Cardiac septum (tissue), 1 donor: Measurements from ENCODE around the gene PPFIBP1. TPM values are rescaled to one million over a fixed set of nuclear protein-coding genes. Genes with fewer than 3 reads are reported as not detected.
"Not testable (repeated sequence)": the region's sequence is repeated elsewhere in the genome, so short reads cannot be mapped to it uniquely, and the experiment has no call there.

Experiments
- DNase-seq: peaks from one replicate; pipeline ENCODE4 v3.0.0-alpha.2; 2020; ENCODE audit warnings: low spot score
- intact Hi-C: fragments of 100-400 bp; cut with DNase I; formaldehyde crosslinking; loops from one replicate; pipeline ENCODE4 v1.14.0; 2022
- total RNA-seq: library from RNA; stranded (reverse); fragmentation: NEBNext Ultra II Directional; extraction: Animal tissue kit (Norgen Biotek cat#: 25700); gene quantifications from one replicate; pipeline ENCODE4 v1.2.1, GENCODE V29; 2021
- donor health status: DM: no; HTN: no; CAD: no.

The PPFIBP1 gene
- total RNA-seq, 1 donor from 2014 or later, result 219 TPM

DNA sequence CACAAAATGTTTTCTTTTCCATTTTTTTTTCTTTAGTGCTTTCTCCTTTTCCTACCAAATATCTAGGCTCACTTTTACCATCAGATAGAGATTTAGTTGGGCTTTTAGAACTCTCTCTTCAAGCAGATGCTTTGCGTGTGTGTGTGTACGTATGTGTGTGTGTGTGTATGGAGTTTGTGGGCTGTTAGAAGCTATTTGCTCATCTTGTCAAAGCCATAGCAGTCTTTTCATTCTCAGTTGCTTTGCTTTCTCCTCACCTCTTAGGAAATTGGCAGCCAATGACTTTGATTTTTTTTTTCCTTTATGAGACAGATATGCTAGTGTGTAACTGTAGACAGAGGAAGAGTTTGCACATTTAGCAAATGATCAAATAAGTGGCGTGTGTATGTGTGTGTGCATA lies 57.8 kb downstream of the PPFIBP1 start:
- intact Hi-C loops, result not testable (repeated sequence)

DNA sequence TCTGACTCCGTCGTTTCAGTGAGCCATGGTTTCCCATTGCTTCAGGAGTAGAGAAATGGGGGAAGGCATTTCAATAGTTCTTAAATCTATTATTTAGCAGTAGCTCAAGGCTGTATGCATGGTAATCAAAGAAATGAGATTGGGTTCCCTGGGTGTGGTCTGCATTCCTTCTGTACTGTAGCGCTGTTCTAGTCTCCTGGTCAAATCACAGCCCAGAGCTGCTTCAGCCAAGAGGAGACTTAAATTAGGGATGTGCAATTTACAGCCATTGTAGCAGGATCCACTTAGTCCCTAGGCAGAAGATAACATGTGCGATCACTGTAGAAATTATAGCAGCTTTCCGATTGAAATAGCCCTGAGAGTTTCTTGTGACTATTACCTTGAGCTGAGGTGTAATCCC lies 58.4 kb downstream of the PPFIBP1 start:
- intact Hi-C loops, DNase-seq: not testable (repeated sequence)

More for the DNA sequence above, 57.8 kb downstream of the PPFIBP1 start:
- DNase-seq, result not testable (repeated sequence)

DNA sequence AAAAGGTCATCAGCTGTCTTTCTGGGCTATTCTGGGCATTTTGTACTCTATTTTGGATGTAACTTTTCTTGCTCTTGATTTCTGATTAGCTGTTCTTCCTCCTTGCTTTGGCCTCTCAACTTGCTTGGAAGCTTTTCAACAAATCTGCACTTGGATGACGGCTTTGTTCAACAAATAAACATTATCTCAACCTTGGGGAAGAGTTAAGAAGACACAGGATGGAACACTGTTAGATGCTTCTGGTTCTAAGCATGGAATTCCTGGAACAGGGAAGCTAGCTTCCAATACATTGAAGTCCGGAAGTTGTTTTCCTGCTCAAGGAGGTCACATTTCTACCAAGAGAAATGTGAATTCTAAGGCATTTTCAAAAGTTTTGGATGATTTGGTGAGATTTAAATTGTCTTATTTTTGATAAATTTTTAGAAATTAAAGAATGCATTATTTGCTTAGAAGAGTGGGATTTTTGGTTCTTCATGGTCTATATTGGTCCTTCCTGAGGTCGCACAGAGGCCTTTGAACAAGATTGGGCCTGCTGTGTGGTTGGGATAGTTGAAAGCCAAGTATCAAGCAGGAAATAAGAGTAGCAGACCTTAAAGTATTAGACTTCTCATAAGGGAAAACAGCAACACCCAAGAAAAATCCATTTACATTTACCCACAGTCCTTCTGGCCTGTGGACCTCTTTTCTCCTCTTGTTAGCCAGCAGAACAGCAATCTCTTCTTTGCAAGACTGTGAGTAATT lies 59.2 kb downstream of the PPFIBP1 start:
- intact Hi-C loops, result no loop called here

GRCh38 chr12:27583981-27584380 lies 60.0 kb downstream of the PPFIBP1 start:
- intact Hi-C loops, result no loop called here
- DNase-seq, result no peak

More for the DNA sequence above, 59.2 kb downstream of the PPFIBP1 start:
- no peak for DNase-seq

GRCh38 chr12:27585739-27586265 lies 61.8 kb downstream of the PPFIBP1 start:
- intact Hi-C loops, result no loop called here
- no peak for DNase-seq

- DNase-seq, intact Hi-C loops: not testable (repeated sequence)
Measured at GRCh38 chr12:27588075-27588730, 64.2 kb downstream of the PPFIBP1 start.

DNA sequence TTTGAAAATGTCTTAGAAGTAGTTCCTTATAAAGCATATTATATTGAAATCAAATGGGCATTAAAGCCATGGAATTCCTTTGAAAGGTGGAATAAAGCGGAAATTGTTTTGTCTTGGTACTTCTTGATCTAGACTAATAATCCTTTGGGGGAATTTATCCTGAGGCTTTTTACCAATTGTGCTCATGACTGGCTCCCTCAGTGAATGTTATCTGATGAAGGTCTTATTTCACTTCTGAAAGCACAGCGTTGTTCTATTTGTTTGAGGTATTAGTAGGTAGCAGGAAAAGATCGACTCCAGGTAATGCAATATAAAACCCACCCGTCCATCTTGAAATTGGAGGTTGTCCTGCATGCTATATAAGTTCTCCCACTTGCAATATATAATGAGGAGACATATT lies 64.8 kb downstream of the PPFIBP1 start:
- intact Hi-C loops, result no loop called here
- no peak for DNase-seq

GRCh38 chr12:27589419-27589818 lies 65.4 kb downstream of the PPFIBP1 start:
- intact Hi-C loops, result no loop called here
- no peak for DNase-seq

- intact Hi-C loops, DNase-seq: not testable (repeated sequence)
Measured at GRCh38 chr12:27591698-27592097, 67.7 kb downstream of the PPFIBP1 start.

- intact Hi-C loops, result no loop called here
- DNase-seq, result no peak
Measured at GRCh38 chr12:27592548-27592947, 68.5 kb downstream of the PPFIBP1 start.

- no peak for DNase-seq
- intact Hi-C loops, result no loop called here
Measured at GRCh38 chr12:27593266-27593665, 69.3 kb downstream of the PPFIBP1 start.

- intact Hi-C loops, result no loop called here
- DNase-seq, result no peak
Measured at GRCh38 chr12:27595231-27595642, 71.2 kb downstream of the PPFIBP1 start.

GRCh38 chr12:27598866-27599265 lies 74.9 kb downstream of the PPFIBP1 start:
- DNase-seq, intact Hi-C loops: not testable (repeated sequence)

DNA sequence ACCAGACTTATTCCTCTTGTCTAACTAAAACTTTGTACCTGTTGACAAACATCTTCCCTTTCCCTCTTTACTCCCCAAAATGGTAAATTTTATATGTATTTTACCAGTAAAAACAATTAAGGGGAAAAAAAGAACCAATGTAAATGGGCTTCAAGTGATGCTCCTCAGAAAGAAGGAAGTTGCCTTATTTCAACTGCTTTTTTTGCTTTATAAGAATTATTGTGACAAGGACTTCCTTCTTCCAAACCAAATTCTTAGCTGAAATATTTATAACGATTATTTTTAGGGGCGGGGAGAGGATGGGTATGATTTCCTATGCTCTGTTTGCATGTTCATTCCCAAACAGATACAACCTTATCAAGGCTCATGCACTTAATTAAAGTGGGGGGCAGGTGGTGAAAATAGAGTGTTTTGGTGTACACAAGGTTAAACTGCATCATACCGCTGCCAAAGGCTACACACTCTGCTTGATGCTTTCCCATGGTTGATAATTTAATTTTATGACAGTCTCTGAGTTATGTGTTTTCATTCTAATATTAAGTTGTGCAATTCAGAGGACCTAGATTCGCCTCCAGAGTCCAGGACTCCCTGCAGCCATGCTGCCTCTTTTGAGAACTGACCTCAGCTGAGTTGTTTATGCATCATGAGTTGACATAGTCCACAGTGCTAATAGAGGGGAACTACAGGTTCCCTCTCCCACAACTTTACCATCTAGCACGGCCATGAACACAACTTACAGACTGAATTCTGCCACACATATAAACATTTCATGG lies 77.2 kb downstream of the PPFIBP1 start:
- DNase-seq, intact Hi-C loops: not testable (repeated sequence)

- intact Hi-C loops, result no loop called here
- no peak for DNase-seq
Measured at GRCh38 chr12:27602516-27602915, 78.5 kb downstream of the PPFIBP1 start.

DNA sequence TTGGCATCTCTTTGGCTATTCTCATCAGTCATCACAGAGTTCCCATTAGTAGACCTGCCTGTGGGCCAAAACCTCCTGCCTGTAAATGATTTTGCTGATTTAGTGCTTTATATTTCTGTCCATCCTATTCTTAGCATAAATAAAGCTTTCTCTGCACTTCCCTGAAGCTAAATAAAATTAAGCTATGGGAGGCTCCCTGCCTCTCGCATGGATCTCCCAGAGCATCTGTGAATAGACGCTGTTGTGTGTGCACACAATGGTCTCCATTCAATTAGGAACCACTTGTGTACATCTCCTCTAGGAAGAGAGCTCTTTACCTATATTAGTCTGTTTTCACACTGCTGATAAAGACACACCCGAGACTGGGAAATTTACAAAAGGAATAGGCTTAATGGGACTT lies 80.4 kb downstream of the PPFIBP1 start:
- DNase-seq, result no peak
- intact Hi-C loops, result no loop called here

GRCh38 chr12:27606986-27607385 lies 83.0 kb downstream of the PPFIBP1 start:
- DNase-seq, result no peak
- intact Hi-C loops, result no loop called here

DNA sequence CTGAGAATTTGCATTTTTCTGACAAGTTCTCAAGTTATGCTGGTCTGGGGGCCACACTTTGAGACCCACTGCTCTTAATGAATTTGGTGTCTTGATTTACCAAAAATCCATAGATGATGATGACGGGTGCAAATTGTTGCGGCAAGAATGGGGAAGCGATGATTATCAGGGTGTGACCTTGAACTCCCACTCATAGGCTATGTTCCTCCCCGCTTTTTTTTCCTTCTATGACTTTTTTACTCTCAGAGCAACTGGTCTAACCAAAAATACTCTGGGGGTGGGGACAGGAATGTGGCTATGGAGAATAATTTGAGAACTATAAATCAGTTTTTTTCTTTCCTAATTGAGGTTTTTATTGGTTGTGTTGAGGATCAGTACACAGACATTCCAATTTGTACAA lies 83.6 kb downstream of the PPFIBP1 start:
- intact Hi-C loops, result no loop called here
- no peak for DNase-seq

GRCh38 chr12:27608890-27609289 lies 84.9 kb downstream of the PPFIBP1 start:
- DNase-seq, result no peak
- intact Hi-C loops, result no loop called here

DNA sequence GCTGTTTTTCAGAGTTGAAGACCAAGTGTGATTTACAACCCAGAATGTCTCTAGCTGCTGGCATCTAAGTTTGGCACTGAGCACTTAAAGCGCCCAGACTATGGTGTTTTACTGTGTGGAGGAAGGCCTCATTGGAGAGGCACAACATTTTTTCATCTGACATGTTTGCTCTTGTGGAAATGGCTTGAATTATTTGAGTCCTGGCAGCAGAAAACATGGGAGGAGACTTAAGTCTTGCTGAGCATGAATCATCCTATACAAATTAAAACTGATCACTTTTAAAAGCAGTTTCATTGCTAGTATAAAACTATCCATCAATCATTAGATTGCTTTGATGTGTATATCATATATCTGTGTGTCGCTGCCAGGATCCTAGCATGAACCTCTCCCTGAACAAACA lies 86.4 kb downstream of the PPFIBP1 start:
- DNase-seq, result no peak
- intact Hi-C loops, result no loop called here
